ENCODE results near the gene TIMM23.

DNA sequence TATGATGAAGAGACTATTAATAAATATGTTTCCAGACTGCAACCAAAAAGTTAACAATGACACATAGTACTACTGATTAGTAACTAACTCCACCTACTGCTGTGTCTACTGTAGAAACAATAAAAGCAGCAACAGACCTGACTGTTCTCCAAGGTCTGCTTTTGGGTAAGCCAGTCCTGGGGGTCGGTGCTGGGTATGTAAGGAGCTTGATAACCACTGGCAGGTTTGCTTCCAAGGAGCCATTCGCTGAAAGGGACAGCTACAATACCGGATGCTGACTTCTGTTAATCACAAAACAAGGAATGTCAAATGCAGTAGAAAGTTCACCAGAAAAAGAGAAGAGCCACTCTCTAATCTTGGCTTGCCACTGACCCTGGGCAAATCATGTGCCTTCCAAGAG is 40.5 kb downstream of the TIMM23 start:
- TF ChIP-seq, protein P1, sequence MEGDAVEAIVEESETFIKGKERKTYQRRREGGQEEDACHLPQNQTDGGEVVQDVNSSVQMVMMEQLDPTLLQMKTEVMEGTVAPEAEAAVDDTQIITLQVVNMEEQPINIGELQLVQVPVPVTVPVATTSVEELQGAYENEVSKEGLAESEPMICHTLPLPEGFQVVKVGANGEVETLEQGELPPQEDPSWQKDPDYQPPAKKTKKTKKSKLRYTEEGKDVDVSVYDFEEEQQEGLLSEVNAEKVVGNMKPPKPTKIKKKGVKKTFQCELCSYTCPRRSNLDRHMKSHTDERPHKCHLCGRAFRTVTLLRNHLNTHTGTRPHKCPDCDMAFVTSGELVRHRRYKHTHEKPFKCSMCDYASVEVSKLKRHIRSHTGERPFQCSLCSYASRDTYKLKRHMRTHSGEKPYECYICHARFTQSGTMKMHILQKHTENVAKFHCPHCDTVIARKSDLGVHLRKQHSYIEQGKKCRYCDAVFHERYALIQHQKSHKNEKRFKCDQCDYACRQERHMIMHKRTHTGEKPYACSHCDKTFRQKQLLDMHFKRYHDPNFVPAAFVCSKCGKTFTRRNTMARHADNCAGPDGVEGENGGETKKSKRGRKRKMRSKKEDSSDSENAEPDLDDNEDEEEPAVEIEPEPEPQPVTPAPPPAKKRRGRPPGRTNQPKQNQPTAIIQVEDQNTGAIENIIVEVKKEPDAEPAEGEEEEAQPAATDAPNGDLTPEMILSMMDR (conservative IDR thresholded peaks at IDR 0.05; ENCODE audit: low read depth, low read length): no peak
- TF ChIP-seq CEBPB (IDR thresholded peaks at IDR 0.05; ENCODE audit: low read depth, low read length) (no peak), RAD21 (IDR thresholded peaks at IDR 0.05; ENCODE audit: low read length) (no peak), MAZ (IDR thresholded peaks at IDR 0.05; ENCODE audit: borderline replicate concordance, low read depth, low read length) (no peak), MXI1 (IDR thresholded peaks at IDR 0.05; ENCODE audit: borderline replicate concordance, low read depth, low read length) (no peak), RCOR1 (IDR thresholded peaks at IDR 0.05; ENCODE audit: insufficient replicate concordance, low read length) (no peak), POLR2A (IDR thresholded peaks at IDR 0.05; ENCODE audit: low read depth, low read length) (no peak)
- TF ChIP-seq, protein P2, sequence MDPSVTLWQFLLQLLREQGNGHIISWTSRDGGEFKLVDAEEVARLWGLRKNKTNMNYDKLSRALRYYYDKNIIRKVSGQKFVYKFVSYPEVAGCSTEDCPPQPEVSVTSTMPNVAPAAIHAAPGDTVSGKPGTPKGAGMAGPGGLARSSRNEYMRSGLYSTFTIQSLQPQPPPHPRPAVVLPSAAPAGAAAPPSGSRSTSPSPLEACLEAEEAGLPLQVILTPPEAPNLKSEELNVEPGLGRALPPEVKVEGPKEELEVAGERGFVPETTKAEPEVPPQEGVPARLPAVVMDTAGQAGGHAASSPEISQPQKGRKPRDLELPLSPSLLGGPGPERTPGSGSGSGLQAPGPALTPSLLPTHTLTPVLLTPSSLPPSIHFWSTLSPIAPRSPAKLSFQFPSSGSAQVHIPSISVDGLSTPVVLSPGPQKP (IDR thresholded peaks at IDR 0.05; ENCODE audit: borderline replicate concordance, low read depth, low read length): no peak
